H1 (cell line): ENCODE measurements around the gene KMT5C. TPM values are rescaled to one million over a fixed set of nuclear protein-coding genes. Genes with fewer than 3 reads are reported as not detected.

Experiments
- CBX5 ChIP-seq: fragments of 300-800, 300-1000 bp; sonication (generic); IDR thresholded peaks from 2 replicates; pipeline ENCODE4 v1.7.1; 2016; ENCODE audit warnings: antibody characterized with exemption, low read length, low read depth
- JUND ChIP-seq: IDR thresholded peaks from 2 replicates; pipeline ENCODE4 v1.6.1; 2011; ENCODE audit warnings: mild to moderate bottlenecking, improper control_type of control experiment, low read length
- MAFK ChIP-seq: IDR thresholded peaks from 2 replicates; pipeline ENCODE4 v1.6.1; 2012; ENCODE audit warnings: low read depth, mild to moderate bottlenecking, improper control_type of control experiment, low read length
- MAX ChIP-seq: IDR thresholded peaks from 2 replicates; pipeline ENCODE4 v1.6.1; 2012; ENCODE audit warnings: inconsistent platforms
- POLR2A ChIP-seq, 2 experiments: IDR thresholded peaks; 1 replicate in 1 of 2; 2 replicates in 1 of 2; pipeline ENCODE4 v1.6.1; 2011; ENCODE audit warnings: low read depth in 2 of 2, low read length in 2 of 2, mild to moderate bottlenecking in 2 of 2; ENCODE audit errors: control extremely low read depth in 1 of 2
- POU5F1 ChIP-seq: IDR thresholded peaks from 2 replicates; pipeline ENCODE4 v1.6.1; 2011; ENCODE audit warnings: low read depth, mild to moderate bottlenecking, low read length, moderate library complexity
- RBBP5 ChIP-seq: IDR thresholded peaks from 2 replicates; pipeline ENCODE4 v1.7.1; 2012; ENCODE audit warnings: low read depth, mild to moderate bottlenecking, inconsistent platforms, low read length, moderate library complexity, borderline replicate concordance
- SP4 ChIP-seq: IDR thresholded peaks from 2 replicates; pipeline ENCODE4 v1.6.1; 2012; ENCODE audit warnings: low read length, inconsistent platforms
- polyA plus RNA-seq, 7 experiments: library from polyadenylated mRNA; depleted of rRNA in 3 of 7; stranded (reverse) in 5 of 7; unstranded in 2 of 7; fragments of >200 nt in 5 of 7; fragments of 200-250 nt in 2 of 7; gene quantifications; 1 replicate in 5 of 7; 2 replicates in 1 of 7; 4 replicates in 1 of 7; pipeline versions ENCODE4 v1.2.1 to v1.2.3, GENCODE V29; 2011 to 2013; ENCODE audit warnings: missing spikeins in 2 of 7, mixed read lengths in 2 of 7
- total RNA-seq: library from RNA; stranded (reverse); fragmentation: NEBNext Ultra II Directional; extraction: Animal tissue kit (Norgen Biotek cat#: 25700); gene quantifications from 2 replicates; pipeline ENCODE4 v1.2.1, GENCODE V29; 2021
- TF ChIP-seq, protein P1 (sequence below): fragments of 300-600 bp; sonication (generic); IDR thresholded peaks from 2 replicates; pipeline ENCODE4 v1.7.1; 2012; ENCODE audit warnings: low read length, moderate library complexity, mild to moderate bottlenecking, inconsistent platforms; ENCODE audit not compliant: insufficient replicate concordance
- TF ChIP-seq, protein P2 (sequence below): IDR thresholded peaks from 2 replicates; pipeline ENCODE4 v1.6.1; 2012; ENCODE audit warnings: inconsistent platforms

Gene KMT5C
- total and polyA plus RNA-seq, 2 of the 8 experiments (the other 6 are each of a cell fraction or from before 2014, with no cell fraction given), result 24.9 to 31.5 TPM

DNA sequence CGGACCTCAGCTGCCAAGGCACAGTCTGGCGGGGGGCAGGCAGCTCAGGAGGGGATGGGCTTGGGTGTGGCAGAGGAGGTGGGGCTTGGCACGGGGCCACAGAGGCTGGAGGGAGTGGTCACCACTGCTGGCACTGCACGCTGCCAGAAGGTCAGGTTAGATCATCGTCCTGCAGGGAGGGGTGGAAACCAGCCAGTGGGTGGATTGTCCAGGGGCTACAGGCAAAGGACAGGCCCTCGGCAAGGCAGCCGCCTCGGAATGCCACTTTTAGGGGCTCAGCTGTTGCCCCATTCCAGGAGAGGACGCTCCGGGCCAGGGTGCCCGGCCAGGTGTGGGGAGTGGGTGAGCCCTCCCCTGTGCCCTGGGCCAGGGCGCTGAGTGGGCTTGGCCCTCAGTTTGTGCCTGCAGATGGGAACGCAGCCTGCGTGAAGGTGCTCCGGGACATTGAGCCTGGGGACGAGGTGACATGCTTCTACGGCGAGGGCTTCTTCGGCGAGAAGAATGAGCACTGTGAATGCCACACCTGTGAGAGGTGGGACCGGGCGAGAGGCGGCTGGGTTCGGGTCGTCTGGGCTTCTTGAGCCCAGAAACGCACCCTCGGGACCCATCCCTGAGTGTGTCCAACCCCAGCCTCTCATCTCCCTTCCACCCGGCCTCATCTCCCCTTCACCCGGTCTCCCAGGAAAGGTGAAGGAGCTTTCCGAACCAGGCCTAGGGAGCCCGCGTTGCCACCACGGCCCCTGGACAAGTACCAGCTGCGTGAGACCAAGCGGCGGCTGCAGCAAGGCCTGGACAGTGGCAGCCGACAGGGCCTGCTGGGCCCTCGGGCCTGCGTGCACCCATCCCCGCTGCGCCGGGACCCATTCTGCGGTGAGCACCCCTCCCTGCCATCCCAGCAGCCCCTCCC lies 6.4 kb downstream of the KMT5C start (continued):
- TF ChIP-seq, protein P1, sequence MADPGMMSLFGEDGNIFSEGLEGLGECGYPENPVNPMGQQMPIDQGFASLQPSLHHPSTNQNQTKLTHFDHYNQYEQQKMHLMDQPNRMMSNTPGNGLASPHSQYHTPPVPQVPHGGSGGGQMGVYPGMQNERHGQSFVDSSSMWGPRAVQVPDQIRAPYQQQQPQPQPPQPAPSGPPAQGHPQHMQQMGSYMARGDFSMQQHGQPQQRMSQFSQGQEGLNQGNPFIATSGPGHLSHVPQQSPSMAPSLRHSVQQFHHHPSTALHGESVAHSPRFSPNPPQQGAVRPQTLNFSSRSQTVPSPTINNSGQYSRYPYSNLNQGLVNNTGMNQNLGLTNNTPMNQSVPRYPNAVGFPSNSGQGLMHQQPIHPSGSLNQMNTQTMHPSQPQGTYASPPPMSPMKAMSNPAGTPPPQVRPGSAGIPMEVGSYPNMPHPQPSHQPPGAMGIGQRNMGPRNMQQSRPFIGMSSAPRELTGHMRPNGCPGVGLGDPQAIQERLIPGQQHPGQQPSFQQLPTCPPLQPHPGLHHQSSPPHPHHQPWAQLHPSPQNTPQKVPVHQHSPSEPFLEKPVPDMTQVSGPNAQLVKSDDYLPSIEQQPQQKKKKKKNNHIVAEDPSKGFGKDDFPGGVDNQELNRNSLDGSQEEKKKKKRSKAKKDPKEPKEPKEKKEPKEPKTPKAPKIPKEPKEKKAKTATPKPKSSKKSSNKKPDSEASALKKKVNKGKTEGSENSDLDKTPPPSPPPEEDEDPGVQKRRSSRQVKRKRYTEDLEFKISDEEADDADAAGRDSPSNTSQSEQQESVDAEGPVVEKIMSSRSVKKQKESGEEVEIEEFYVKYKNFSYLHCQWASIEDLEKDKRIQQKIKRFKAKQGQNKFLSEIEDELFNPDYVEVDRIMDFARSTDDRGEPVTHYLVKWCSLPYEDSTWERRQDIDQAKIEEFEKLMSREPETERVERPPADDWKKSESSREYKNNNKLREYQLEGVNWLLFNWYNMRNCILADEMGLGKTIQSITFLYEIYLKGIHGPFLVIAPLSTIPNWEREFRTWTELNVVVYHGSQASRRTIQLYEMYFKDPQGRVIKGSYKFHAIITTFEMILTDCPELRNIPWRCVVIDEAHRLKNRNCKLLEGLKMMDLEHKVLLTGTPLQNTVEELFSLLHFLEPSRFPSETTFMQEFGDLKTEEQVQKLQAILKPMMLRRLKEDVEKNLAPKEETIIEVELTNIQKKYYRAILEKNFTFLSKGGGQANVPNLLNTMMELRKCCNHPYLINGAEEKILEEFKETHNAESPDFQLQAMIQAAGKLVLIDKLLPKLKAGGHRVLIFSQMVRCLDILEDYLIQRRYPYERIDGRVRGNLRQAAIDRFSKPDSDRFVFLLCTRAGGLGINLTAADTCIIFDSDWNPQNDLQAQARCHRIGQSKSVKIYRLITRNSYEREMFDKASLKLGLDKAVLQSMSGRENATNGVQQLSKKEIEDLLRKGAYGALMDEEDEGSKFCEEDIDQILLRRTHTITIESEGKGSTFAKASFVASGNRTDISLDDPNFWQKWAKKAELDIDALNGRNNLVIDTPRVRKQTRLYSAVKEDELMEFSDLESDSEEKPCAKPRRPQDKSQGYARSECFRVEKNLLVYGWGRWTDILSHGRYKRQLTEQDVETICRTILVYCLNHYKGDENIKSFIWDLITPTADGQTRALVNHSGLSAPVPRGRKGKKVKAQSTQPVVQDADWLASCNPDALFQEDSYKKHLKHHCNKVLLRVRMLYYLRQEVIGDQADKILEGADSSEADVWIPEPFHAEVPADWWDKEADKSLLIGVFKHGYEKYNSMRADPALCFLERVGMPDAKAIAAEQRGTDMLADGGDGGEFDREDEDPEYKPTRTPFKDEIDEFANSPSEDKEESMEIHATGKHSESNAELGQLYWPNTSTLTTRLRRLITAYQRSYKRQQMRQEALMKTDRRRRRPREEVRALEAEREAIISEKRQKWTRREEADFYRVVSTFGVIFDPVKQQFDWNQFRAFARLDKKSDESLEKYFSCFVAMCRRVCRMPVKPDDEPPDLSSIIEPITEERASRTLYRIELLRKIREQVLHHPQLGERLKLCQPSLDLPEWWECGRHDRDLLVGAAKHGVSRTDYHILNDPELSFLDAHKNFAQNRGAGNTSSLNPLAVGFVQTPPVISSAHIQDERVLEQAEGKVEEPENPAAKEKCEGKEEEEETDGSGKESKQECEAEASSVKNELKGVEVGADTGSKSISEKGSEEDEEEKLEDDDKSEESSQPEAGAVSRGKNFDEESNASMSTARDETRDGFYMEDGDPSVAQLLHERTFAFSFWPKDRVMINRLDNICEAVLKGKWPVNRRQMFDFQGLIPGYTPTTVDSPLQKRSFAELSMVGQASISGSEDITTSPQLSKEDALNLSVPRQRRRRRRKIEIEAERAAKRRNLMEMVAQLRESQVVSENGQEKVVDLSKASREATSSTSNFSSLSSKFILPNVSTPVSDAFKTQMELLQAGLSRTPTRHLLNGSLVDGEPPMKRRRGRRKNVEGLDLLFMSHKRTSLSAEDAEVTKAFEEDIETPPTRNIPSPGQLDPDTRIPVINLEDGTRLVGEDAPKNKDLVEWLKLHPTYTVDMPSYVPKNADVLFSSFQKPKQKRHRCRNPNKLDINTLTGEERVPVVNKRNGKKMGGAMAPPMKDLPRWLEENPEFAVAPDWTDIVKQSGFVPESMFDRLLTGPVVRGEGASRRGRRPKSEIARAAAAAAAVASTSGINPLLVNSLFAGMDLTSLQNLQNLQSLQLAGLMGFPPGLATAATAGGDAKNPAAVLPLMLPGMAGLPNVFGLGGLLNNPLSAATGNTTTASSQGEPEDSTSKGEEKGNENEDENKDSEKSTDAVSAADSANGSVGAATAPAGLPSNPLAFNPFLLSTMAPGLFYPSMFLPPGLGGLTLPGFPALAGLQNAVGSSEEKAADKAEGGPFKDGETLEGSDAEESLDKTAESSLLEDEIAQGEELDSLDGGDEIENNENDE, result no peak
- TF ChIP-seq POLR2A (IDR thresholded peaks at IDR 0.05; ENCODE audit: control extremely low read depth in 1 of 2, low read depth in 2 of 2, low read length in 2 of 2), result no peak
- no peak for TF ChIP-seq MAFK
- TF ChIP-seq JUND, result no peak
- TF ChIP-seq MAX, result no peak
- TF ChIP-seq, protein P2, sequence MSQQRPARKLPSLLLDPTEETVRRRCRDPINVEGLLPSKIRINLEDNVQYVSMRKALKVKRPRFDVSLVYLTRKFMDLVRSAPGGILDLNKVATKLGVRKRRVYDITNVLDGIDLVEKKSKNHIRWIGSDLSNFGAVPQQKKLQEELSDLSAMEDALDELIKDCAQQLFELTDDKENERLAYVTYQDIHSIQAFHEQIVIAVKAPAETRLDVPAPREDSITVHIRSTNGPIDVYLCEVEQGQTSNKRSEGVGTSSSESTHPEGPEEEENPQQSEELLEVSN, result no peak
- no peak for TF ChIP-seq SP4
- no peak for TF ChIP-seq RBBP5
- no peak for TF ChIP-seq POU5F1
- TF ChIP-seq CBX5, result no peak
